ENCODE measurements around the gene MUTYH. TPM values are rescaled to one million over a fixed set of nuclear protein-coding genes. Genes with fewer than 3 reads are reported as not detected.
"Not testable (repeated sequence)": the region's sequence is repeated elsewhere in the genome, so short reads cannot be mapped to it uniquely, and the experiment has no call there.

Gene MUTYH
- total RNA-seq, 4 donors from 2014 or later, result 15.3 to 22.6 (median 18.0) TPM

- H3K27me3 ChIP-seq, H3K4me1 ChIP-seq, H3K27ac ChIP-seq, H3K36me3 ChIP-seq, H3K9me3 ChIP-seq, ATAC-seq, H3K4me3 ChIP-seq: not testable (repeated sequence)
- 60 to 87% methylated on average over 1 to 3 of the region's 9 CpGs for WGBS, 2 donors (ENCODE audit: low coverage in 1 of 2)
Measured at GRCh38 chr1:45284858-45285257, 55.4 kb downstream of the MUTYH start.

GRCh38 chr1:45282351-45282750 lies 57.9 kb downstream of the MUTYH start:
- no peak overlapping the region for H3K27ac ChIP-seq
- H3K27me3 ChIP-seq, result no peaks in the 10 kb centered on the region
- no peak for ATAC-seq
- H3K36me3 ChIP-seq, result no peaks in the 10 kb centered on the region
- no peaks in the 10 kb centered on the region for H3K9me3 ChIP-seq
- no peaks in the 10 kb centered on the region for H3K4me1 ChIP-seq
- no peak for TF ChIP-seq EP300 (IDR thresholded peaks at IDR 0.05)
- TF ChIP-seq CTCF (IDR thresholded peaks at IDR 0.05), result no peak
- TF ChIP-seq POLR2AphosphoS5 (IDR thresholded peaks at IDR 0.05), result no peak
- no peak for TF ChIP-seq POLR2A (IDR thresholded peaks at IDR 0.05)
- no peak overlapping the region for H3K4me3 ChIP-seq
- 49 to 50% methylated on average over 3 of the region's 3 CpGs for WGBS, 2 donors (ENCODE audit: low coverage in 1 of 2)

Other genes with a start within 250 kb of the MUTYH start
- gene ZSWIM5, start 133.8 kb downstream of the MUTYH start, total RNA-seq, result 1 to 10 TPM; 3.3 to 8.1 (median 5.8) TPM
- under 1 TPM in 3 of 4 donors, not detected in 1; 0.35 to 0.93 (median 0.40) TPM for gene HPDL, start 13.5 kb downstream of the MUTYH start, total RNA-seq
- 1 to 10 TPM; 7.0 to 9.9 (median 8.4) TPM for gene TOE1, start 270 bp downstream of the MUTYH start, total RNA-seq
- 1 to 10 TPM; 3.9 to 8.6 (median 4.8) TPM for gene TESK2, start 150.7 kb upstream of the MUTYH start, total RNA-seq
- 1 to 10 TPM in 1 of 4 donors, under 1 TPM in 2, not detected in 1; 0.27 to 1.7 (median 0.89) TPM for gene CCDC163, start 159.6 kb upstream of the MUTYH start, total RNA-seq
- 1 to 10 TPM; 1.2 to 5.1 (median 1.7) TPM for gene MMACHC, start 159.9 kb upstream of the MUTYH start, total RNA-seq
- gene PRDX1, start 181.4 kb upstream of the MUTYH start, total RNA-seq, result 100 to 1,000 TPM; 305 to 575 (median 359) TPM
- gene AKR1A1, start 210.4 kb upstream of the MUTYH start, total RNA-seq, result 10 to 100 TPM; 43.0 to 56.9 (median 46.5) TPM
- 10 to 100 TPM; 44.3 to 79.7 (median 54.2) TPM for gene NASP, start 243.6 kb upstream of the MUTYH start, total RNA-seq

All from gastroesophageal sphincter (tissue), 4 donors.